Activated CD8-positive, alpha-beta memory T cell treated with anti-CD3 and anti-CD28 coated beads, Interleukin-2, amount 50 U/mL, for 1 hour (primary cell): Measurements from ENCODE around the gene CTNS.
"Not testable (repeated sequence)": the region's sequence is repeated elsewhere in the genome, so short reads cannot be mapped to it uniquely, and the experiment has no call there.

Experiments
- DNase-seq: peaks from one replicate; pipeline ENCODE4 v3.0.0-alpha.2; 2020; ENCODE audit errors: extremely low read depth

CTNS gene

DNA sequence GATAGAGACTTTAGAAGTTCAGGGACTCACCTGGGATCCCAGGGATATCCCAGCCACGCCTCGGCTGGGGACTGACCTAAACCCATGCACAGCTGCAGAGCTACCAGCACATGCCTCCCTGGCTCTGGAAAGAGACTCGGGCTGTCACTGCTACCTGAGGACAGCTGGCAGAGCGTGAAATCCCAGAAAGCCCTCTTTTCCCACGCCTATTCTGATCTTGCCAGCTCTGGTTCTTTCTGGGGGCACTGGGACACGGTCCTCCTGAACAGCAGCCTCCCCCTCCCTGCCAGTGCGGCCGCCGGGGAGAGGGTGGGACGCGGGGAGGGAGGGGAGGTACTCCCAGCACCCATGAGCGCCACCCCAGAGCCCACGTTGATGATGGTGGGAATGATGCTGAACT is 48.6 kb downstream of the CTNS start:
- DNase-seq = no peak

DNA sequence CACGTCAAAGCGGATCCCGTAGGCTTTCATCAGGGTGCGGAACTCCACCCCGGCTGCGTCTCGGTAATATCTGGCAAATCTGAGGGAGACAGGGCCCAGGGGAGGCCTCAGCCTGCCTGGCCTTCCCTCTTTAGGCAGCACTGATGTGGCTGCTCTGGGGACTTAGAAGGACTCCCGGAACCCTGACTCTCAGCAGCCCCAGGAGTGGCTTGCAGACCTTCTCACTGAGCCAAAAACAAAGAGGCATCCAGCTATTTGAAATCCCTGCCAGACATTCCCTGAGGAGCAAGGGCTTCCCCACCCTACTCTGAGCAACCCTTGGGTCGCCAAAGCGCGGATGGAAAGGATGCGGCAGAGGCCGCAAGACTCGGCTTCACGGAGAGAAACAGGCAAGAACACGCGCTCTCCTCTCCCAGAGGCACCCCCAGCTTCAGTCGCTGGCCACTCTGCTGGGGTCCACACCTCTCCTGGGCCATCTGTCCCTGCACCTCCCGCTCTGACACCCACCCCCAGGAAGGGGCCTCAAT is 51.5 kb downstream of the CTNS start:
- no peak for DNase-seq

DNA sequence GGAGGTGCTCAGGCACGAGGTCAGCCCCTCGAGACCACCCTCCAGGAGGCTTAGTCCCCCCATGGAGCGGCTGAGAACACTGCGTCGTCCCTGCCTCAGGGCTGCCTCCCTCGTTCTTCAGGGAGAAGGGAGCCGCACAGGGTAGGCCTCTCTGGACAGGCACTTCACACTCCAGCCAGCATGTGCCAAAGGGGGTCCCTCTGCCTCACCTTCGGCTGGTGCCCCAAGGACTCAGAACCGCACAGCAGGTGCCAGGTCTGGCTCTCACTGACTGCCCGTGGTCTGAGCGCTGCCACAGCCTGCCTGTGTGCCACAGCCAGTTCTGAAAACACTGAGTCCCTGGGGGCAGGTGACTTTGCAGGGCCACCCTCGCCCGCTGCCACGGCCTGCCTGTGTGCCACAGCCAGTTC is 52.3 kb downstream of the CTNS start:
- no peak for DNase-seq

DNA sequence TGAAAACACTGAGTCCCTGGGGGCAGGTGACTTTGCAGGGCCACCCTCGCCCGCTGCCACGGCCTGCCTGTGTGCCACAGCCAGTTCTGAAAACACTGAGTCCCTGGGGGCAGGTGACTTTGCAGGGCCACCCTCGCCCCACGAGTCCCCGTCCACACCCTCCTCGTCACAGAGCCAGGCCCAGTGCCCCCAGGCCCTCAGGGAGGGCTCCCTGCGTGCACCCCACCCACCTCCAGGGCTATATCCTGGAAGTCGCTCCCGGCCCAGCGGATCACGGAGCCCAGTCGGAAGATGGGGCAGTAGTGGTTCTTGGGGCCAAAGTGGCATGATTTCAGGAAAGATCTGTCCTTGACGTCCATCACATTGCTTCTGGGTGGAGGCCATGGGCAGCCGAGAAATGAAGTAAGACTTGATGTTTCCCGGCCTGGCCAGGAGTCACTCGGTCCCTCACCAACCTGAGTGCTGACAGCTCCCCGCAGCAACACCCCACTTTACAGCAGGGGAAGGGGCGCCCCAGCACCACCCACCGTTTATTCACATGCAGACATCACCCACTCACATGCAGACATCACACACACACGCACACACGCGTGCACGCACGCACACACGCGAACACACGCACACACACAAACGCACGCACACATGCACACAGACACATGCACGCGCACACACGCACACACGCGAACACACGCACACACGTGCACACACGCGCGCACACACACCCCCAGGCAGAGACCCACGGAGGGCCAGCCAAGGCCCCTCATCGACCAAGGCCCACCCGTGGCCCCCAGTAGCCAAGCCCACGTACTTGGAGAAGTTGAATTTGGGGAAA is 52.9 kb downstream of the CTNS start:
- DNase-seq = no peak

DNA sequence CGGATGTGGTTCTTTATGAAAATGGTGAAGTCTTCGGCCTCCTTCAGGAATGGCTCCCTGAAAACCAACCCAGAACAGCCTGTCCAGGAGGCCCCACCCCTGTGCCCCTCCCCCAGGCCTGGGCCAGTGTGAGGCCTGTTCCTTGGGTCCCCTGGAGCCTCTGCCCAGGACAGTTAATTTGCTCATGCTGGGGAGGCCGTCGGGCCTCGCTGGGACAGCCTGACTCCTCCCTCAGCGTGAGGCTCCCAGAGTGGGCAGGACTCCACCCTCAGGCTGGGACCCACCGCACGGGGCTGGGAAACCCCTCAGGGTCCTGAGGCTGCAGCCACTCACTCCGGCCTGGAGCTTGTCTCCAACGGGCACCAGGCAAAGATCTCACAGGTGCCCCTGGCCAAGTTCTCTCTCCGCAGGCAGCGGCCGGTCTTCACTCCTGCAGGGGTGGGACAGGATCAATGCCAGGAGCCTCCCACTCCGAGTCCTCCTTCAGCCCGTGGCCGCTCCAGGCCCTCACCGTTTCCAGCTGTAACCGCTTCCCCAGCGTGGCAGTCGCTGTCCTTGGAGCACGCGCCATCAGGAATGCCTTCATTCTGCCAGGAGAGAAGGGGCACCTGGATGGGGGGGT is 53.6 kb downstream of the CTNS start:
- no peak for DNase-seq

DNA sequence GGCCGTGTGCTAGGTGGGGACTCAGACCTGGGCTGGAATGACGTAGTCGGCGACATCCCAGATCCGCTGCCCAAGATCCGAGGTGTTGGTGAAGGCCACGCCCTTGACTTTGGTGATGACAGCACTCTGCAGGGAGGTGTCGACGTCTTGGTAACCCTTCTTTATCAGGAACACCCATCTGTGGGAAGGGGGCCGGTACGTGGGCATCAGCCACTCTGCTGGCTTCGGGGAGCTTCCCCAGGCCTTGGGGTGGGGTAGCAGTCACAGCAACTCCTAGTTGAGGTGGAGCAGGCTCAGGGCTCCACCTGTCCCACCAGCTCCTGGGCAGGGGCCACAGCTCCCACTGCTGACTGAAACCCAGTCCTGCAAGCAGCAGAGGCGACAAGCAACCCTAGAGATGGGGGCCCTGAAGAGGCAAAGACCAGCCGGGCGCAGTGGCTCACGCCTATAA is 55.1 kb downstream of the CTNS start:
- no peak for DNase-seq

DNA sequence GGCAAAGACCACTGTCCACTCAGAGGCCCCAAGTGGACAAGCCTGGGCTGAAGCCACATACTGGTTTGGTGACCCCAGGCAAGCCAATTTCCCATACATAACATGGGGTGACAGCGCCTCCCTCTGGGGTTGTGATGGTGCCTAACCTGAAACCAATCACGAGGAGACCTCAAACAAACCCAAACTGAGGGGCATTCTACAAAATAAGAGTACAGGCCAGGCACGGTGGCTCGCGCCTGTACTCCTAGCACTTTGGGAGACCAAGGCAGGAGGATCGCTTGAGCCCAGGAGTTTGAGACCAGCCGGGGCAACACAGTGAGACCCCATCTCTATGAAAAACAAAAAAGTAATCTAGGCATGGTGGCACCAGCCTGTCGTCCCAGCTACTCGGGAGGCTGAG is 55.8 kb downstream of the CTNS start:
- no peak for DNase-seq

DNA sequence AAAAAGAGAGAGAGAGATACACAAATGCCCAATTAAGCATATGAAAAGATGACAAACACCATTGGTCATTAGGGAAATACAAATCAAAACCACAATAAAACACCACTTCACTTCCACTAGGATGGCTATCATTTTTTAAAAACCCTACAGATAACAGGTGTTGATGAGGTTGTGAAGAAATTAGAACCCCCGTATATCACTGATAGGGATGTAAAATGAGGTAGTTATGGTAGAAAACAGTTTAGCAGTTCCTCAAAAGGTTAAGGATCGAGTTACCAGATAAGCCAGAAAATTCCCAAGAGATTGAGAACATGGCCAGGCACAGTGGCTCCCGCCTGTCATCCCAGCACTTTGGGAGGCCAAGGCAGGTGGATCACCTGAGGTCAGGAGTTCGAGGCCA is 56.6 kb downstream of the CTNS start:
- DNase-seq = no peak

DNA sequence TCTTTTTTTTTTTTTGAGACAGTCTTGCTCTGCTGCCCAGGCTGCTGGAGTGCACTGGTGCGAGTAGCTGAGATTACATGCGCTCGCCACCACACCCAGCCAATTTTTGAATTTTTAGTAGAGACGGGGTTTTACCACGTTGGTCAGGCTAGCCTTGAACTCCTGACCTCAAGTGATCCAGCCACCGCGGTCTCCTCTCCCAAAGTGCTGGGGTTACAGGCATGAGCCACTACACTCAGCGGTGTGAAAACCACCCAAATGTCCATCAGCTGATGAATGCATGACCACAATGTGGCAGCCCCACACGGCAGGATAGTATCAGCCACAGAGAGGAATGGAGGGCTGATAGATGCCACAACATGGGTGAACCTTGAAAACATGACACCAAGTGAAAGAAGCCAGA is 57.3 kb downstream of the CTNS start:
- DNase-seq = no peak

DNA sequence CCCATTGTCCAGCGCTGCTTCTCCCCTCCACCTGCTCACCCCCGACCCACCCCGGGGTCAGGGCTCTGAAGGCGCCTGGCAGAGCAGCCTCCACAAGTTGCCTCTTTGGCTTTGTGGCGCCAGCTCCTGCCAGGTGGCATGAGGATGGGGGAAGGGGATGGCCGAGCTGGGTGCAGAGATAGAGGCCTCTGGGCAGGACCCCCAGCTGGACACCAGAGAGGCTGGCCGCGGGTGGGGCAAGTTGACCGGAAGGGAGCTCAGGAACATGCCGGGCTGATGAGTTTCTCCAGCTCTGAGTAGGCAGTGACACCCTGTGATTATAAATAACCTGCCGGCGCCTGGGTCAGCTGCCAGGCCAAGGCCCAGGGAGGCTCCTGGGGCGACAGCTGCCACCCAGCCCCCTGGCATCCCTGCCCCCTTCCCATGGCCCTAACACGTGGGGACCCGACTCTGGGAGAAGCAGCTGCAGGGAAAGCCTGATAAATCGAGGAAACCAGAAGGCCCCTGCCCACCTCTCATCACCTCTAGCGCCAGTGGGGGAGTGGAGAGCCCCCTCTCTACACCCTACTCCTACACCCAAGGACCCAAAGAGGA is 58.7 kb downstream of the CTNS start:
- DNase-seq = no peak

DNA sequence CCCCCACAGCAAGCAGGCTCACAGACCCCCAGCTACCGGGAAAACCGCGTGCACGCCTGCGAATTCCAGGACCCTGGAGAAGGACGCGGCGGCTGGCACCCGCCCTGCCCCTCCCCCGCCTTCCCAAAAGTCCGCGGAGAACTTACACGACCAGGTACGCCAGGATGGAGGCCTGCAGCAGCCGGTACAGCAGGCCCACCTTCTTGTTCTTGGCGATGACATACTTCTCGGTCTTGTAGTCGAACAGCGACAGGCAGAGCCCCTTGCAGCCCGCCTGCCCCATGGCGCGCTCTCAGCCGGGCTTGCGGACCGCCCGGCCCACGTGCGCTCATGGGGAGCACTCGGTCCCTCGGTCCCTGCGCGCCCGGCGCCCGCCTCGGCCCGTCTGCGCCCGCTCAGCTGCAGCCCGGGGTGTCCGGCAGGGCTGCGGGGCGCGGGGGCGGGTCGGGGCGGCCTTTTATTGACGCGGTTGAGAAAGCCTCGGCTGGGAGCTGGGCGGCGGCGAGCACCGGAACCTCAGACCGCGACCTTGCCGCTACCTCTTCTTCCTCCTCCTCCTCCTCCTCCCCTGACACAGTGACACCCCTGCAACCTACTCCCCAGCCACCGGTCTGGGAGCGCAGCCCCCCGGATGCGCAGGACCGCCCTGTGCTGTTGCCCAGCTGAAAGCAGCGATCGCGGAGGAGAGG is 59.3 kb downstream of the CTNS start, which contains the start of gene P2RX5:
TSS of gene P2RX5 (minus strand) at position 433 of the 689 bp plus-strand sequence. CDS start at position 283, 150 bp downstream.
- no peak for DNase-seq

DNA sequence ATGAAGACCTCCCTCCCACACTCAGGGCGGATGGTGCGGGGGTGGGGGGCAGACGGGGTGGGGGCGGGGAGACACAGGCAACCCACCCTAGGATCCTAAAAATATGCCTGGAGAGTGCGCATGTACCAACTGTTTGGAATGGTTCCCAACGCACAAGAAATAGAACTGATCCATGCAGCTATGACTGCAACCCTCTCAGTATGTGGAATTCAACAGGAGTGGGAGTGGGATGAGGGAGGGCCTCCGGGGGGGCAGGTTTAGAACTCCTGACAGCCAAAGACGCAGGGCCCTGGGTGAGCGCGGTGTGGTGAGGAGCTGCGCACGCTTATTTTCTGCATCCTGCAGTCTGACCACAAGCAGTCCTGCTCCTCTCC is 60.5 kb downstream of the CTNS start:
- no peak for DNase-seq

DNA sequence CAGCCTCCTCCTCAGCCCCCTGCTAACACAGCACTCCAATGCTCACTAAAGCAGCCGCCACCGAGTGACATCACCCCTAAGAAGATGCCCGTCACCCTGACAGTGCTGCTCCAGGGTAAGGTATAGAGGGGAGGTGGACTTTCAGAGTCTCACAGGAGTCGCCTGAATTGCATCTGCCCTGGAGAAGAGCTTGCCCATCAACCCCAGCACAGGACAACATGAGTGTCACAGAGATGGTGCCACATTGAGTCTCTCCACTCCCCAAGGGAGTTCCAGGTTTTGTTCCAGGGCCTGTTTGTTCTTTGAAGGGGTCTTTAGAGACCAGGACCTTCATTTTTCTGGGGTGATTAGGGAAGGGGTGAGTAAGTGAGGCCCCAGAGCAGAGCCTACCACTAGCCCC is 61.6 kb downstream of the CTNS start:
- DNase-seq = no peak

DNA sequence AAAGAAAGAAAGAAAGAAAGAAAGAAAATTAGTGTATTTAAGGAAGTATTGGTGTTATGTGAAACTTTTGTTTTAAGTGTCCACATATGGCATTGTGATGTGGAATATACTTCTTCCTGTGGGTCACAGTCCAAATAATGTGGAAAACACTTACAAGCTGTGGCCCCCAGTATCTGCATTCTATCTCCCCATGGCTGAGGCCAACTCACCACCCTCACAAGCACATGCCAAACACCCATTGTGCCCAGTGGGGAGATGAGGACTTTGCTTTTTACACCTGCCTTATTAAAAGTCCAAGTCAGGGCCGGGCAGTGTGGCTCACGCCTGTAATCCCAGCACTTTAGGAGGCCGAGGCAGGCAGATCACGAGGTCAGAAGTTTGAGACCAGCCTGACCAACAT is 63.4 kb downstream of the CTNS start:
- no peak for DNase-seq

DNA sequence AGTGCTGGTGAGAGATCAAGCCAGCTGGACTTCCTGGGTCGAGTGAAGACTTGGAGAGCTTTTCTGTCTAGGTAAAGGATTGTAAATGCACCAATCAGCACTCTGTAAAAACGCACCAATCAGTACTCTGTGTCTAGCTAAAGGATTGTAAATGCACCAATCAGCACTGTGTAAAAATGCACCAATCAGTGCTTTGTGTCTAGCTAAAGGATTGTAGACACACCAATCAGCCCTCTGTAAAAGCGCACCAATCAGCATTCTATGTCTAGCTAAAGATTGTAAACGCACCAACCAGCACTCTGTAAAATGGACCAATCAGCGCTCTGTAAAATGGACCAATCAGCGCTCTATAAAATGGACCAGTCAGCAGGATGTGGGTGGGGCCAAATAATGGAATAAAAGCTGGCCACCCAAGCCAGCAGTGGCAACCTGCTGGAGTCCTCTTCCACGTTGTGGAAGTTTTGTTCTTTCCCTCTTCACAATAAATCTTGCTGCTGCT is 65.5 kb downstream of the CTNS start:
- not testable (repeated sequence) for DNase-seq

DNA sequence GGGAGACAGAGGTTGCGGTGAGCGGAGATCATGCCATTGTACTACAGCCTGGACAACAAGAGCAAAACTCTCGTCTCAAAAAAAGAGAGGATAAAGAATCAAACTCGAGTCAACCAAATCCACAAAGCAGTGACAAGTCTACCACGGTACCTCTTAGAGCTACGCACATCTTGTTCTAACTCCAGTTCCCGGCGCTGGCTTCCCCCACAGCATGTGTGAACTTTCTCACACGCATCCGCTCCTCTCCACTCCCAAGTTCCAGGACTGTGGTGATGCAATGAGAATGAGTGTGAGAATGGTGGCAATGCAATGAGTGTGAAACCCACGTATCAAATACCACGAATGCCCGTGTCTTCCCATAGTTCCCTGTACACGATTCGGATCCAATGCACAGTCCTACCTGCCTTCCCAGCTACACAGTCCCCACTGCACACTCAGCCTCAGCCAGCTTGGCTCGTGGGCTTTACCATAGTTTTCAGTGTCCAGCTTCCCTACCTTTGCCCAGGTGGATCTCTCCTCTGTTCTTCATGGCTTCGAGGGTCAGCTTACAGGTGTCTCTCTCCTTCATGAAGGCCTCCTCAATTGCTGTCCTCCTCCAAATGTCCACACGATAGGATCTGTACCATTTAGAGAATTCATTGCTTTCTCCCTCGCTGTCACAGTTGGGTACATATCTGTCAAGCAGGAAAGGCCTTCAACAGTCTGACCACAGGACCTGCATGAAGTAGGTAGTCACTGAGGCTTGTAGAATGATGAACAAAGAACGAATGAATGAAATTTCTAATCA is 68.6 kb downstream of the CTNS start:
- DNase-seq = no peak

DNA sequence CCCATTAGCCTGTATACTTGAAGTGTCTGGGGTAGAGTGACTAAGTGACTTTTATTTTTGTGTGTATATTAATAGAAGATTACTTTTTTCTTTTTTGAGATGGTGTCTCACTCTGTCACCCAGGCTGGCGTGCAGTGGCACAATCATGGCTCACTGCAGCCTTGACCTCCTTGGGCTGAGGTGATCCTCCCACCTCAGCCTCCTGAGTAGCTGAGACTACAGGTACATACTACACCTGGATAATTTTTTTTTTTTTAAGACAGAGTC is 69.1 kb downstream of the CTNS start:
- DNase-seq = not testable (repeated sequence)

DNA sequence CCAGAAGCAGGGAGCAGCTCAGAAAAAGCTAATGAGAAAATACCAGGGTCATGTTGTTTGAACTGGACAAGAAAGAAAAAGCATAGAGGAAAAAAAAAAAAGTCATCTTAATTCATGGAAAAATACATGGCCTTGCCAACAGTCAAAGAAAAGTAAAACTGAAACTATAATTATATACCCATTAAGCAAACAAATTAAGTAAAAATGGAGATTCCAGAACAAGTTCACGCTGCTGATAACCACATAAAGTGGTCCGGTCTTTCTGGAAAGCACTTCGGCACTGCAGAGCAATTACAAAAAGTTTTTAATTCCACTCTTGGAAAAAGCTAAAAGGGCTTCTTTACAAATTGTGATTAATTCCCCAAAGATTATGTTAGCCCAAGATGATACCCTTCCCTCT is 71.8 kb downstream of the CTNS start:
- no peak for DNase-seq

DNA sequence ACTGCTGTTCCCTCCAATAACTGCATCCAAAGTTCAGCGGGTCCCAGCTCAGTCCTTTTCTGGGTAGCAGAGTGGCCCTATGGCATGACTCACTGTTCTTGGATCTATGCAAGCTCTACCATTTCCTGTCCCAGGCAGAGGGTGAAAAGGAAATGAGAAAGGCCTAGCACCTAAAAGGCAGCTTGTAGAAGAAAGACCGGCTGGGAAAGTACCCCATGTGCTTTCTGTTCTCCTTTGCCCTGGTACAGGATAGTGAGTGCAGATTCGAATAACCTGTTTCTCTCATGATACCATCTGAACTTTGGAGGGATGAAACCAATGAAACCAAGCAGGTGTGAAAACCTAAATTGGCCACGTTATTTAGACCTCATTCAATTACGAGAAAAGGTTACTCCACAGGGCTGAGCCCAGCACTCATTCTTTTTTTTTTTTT is 74.4 kb downstream of the CTNS start:
- DNase-seq = peak; percentile 56
